K562 (cell line): Measurements from ENCODE around the gene DUSP9.

Experiments used
- CREB1 ChIP-seq, 2 experiments: sonication (generic) in 1 of 2; formaldehyde crosslinking in 1 of 2; IDR thresholded peaks; 2 replicates each; pipeline versions ENCODE4 v1.6.1 to v1.8.0; 2012 to 2022; ENCODE audit warnings: inconsistent platforms in 1 of 2, mild to moderate bottlenecking in 1 of 2, missing genetic modification reagents in 1 of 2, moderate library complexity in 1 of 2
- EZH2 ChIP-seq: IDR thresholded peaks from 2 replicates; pipeline ENCODE4 v1.6.1; 2012; ENCODE audit warnings: low read depth, mild to moderate bottlenecking, inconsistent platforms, low read length, borderline replicate concordance
- FOXK2 ChIP-seq, 2 experiments: fragments of 450-650 bp; IDR thresholded peaks in 1 of 2; conservative IDR thresholded peaks in 1 of 2; 2 replicates each; pipeline ENCODE4 v1.6.1; 2016; ENCODE audit warnings: low read depth in 2 of 2, mild to moderate bottlenecking in 1 of 2
- GABPA ChIP-seq: fragments of 200-800 bp; sonication (Bioruptor generic); conservative IDR thresholded peaks from 2 replicates; pipeline ENCODE4 v1.6.1; 2016; ENCODE audit warnings: low read depth, missing genetic modification characterization, missing compliant biosample characterization
- PHF8 ChIP-seq: fragments of 200-600 bp; sonication (generic); IDR thresholded peaks from 2 replicates; pipeline ENCODE4 v1.6.1; 2012; ENCODE audit warnings: mixed run types, mild to moderate bottlenecking, inconsistent platforms, low read length, moderate library complexity, borderline replicate concordance
- SMC3 ChIP-seq: conservative IDR thresholded peaks from 2 replicates; pipeline ENCODE4 v1.6.1; 2011; ENCODE audit warnings: low read depth, low read length, improper control_type of control experiment; ENCODE audit not compliant: insufficient read depth
- ZZZ3 ChIP-seq: fragments of 450-650 bp; IDR thresholded peaks from 2 replicates; pipeline ENCODE4 v1.6.1; 2016; ENCODE audit warnings: antibody characterized with exemption, mild to moderate bottlenecking, moderate library complexity
- TF ChIP-seq, protein P1 (sequence below), 2 experiments: fragments of 450-650 bp; formaldehyde crosslinking in 1 of 2; IDR thresholded peaks; 2 replicates each; pipeline versions ENCODE4 v1.4.0 to v1.6.1; 2014 to 2020; ENCODE audit warnings: mild to moderate bottlenecking in 2 of 2, borderline replicate concordance in 1 of 2, low read depth in 1 of 2

DNA sequence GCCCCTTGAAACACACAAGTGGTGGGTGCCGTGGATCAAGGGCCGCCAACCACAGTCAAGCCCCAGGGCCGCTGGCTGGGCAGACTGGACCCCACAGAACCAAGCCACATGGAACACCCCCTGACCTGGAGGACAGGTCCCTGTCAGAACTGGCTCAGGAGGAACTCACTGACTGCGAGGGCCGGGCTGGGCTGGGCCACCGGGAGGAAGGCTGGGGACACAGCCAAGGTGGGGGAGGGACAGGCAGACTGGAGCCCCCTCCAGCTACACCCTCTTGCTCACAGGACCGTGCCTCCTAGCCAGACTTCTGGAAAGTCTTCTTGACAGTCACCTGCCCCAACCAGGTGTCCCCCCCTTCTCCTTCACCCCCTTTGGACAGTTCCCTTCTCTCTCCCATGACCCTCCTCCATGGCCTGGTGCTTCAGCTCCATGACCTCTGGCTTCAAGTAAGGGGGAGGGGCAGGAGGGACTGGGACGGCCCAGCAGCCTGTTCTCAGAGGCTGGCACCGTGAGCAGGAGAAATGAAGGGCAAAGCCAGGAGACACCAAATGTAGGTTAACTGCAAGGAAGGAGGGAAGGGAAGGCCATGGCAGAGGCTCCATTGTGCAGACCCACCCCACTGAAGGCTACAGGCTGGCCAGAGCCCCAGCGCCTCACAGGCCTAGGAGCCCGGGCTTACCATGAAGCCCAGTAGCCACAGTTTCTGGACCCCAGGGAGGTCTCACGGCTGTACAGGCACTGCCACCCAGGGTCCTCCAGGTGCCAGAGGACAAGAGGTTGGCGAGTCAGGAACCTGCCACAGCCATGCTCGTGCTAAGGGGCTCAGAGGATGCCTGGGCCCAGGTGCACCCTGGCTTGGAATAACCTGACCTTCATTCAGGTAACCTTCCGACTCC lies 22.6 kb upstream of the DUSP9 start:
- no peak for TF ChIP-seq ZZZ3
- no peak for TF ChIP-seq EZH2
- no peak for TF ChIP-seq SMC3
- TF ChIP-seq, protein P1, sequence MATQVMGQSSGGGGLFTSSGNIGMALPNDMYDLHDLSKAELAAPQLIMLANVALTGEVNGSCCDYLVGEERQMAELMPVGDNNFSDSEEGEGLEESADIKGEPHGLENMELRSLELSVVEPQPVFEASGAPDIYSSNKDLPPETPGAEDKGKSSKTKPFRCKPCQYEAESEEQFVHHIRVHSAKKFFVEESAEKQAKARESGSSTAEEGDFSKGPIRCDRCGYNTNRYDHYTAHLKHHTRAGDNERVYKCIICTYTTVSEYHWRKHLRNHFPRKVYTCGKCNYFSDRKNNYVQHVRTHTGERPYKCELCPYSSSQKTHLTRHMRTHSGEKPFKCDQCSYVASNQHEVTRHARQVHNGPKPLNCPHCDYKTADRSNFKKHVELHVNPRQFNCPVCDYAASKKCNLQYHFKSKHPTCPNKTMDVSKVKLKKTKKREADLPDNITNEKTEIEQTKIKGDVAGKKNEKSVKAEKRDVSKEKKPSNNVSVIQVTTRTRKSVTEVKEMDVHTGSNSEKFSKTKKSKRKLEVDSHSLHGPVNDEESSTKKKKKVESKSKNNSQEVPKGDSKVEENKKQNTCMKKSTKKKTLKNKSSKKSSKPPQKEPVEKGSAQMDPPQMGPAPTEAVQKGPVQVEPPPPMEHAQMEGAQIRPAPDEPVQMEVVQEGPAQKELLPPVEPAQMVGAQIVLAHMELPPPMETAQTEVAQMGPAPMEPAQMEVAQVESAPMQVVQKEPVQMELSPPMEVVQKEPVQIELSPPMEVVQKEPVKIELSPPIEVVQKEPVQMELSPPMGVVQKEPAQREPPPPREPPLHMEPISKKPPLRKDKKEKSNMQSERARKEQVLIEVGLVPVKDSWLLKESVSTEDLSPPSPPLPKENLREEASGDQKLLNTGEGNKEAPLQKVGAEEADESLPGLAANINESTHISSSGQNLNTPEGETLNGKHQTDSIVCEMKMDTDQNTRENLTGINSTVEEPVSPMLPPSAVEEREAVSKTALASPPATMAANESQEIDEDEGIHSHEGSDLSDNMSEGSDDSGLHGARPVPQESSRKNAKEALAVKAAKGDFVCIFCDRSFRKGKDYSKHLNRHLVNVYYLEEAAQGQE (IDR thresholded peaks at IDR 0.05; ENCODE audit: borderline replicate concordance) = no peak
- TF ChIP-seq, protein P1 (CRISPR knock-in tag; IDR thresholded peaks at IDR 0.05; ENCODE audit: low read depth) = no peak
- TF ChIP-seq FOXK2 (conservative IDR thresholded peaks at IDR 0.05 in 1 of 2, IDR thresholded peaks at IDR 0.05 in 1 of 2; ENCODE audit: low read depth in 2 of 2) = no peak
- TF ChIP-seq CREB1 (IDR thresholded peaks at IDR 0.05) = no peak
- no peak for TF ChIP-seq CREB1 (CRISPR knock-in tag; IDR thresholded peaks at IDR 0.05)
- no peak for TF ChIP-seq PHF8
- TF ChIP-seq GABPA (tag) = no peak
